Neuronal stem cell (in vitro differentiated cells): ENCODE measurements around the gene MORF4L1.

Source experiments
- DNase-seq: peaks from one replicate; pipeline ENCODE4 v3.0.0-alpha.2; 2013; ENCODE audit warnings: low spot score
- H2AFZ ChIP-seq: one replicate; pipeline ENCODE4 v1.6.1; 2013; ENCODE audit warnings: mild to moderate bottlenecking, low read length, inconsistent platforms
- H2AK5ac ChIP-seq: 2 replicates; pipeline ENCODE4 v1.6.1; 2013; ENCODE audit warnings: low read depth, mild to moderate bottlenecking, inconsistent platforms, low read length, moderate library complexity, mixed read lengths
- H2BK120ac ChIP-seq: 2 replicates; pipeline ENCODE4 v1.6.1; 2013; ENCODE audit warnings: low read depth, mild to moderate bottlenecking, inconsistent platforms, low read length, moderate library complexity, mixed read lengths
- H2BK12ac ChIP-seq: one replicate; pipeline ENCODE4 v1.6.1; 2013; ENCODE audit warnings: low read length, inconsistent platforms
- H2BK15ac ChIP-seq: 2 replicates; pipeline ENCODE4 v1.6.1; 2013; ENCODE audit warnings: mild to moderate bottlenecking, low read length, inconsistent platforms, mixed read lengths
- H2BK5ac ChIP-seq: one replicate; pipeline ENCODE4 v1.6.1; 2013; ENCODE audit warnings: inconsistent platforms, mild to moderate bottlenecking, low read length, moderate library complexity
- H3K14ac ChIP-seq: one replicate; pipeline ENCODE4 v1.6.1; 2013; ENCODE audit warnings: low read length, inconsistent platforms
- H3K18ac ChIP-seq: 2 replicates; pipeline ENCODE4 v1.6.1; 2013; ENCODE audit warnings: low read length, inconsistent platforms
- H3K23ac ChIP-seq: 2 replicates; pipeline ENCODE4 v1.6.1; 2013; ENCODE audit warnings: low read depth, mild to moderate bottlenecking, mixed read lengths, low read length, inconsistent platforms; ENCODE audit not compliant: poor library complexity
- H3K27ac ChIP-seq: replicated peaks from 3 replicates; pipeline ENCODE4 v1.5.1; 2013; ENCODE audit warnings: low read length, inconsistent platforms
- H3K27me3 ChIP-seq, 3 experiments: 2 replicates each; pipeline ENCODE4 v1.6.1; 2013; ENCODE audit warnings: low read length in 3 of 3, mild to moderate bottlenecking in 2 of 3, inconsistent platforms in 1 of 3, low read depth in 1 of 3, mixed read lengths in 1 of 3, moderate library complexity in 1 of 3; ENCODE audit not compliant: control insufficient read depth in 3 of 3, insufficient read depth in 3 of 3
- H3K36me3 ChIP-seq, 2 donors: replicated peaks in 1 of 2; 2 replicates each; pipeline ENCODE4 v1.6.1; 2013; ENCODE audit warnings: low read length in 2 of 2; ENCODE audit not compliant: control insufficient read depth in 2 of 2, insufficient read depth in 2 of 2
- H3K4ac ChIP-seq: 2 replicates; pipeline ENCODE4 v1.6.1; 2013; ENCODE audit warnings: inconsistent platforms, mild to moderate bottlenecking, low read length, moderate library complexity
- H3K4me1 ChIP-seq, 2 donors: 1 replicate in 1 of 2; 2 replicates in 1 of 2; pipeline ENCODE4 v1.6.1; 2013; ENCODE audit warnings: low read length in 2 of 2, low read depth in 1 of 2; ENCODE audit not compliant: control insufficient read depth in 2 of 2, insufficient read depth in 1 of 2
- H3K4me2 ChIP-seq: one replicate; pipeline ENCODE4 v1.6.1; 2013; ENCODE audit warnings: mild to moderate bottlenecking, low read length, inconsistent platforms; ENCODE audit not compliant: insufficient read depth, poor library complexity, severe bottlenecking
- H3K4me3 ChIP-seq, 2 donors: 2 replicates each; pipeline ENCODE4 v1.5.1; 2013; ENCODE audit warnings: low read length in 2 of 2, mild to moderate bottlenecking in 2 of 2, inconsistent platforms in 1 of 2, moderate library complexity in 1 of 2
- H3K79me1 ChIP-seq: one replicate; pipeline ENCODE4 v1.6.1; 2013; ENCODE audit warnings: low read depth, mild to moderate bottlenecking, inconsistent platforms, low read length, moderate library complexity
- H3K9ac ChIP-seq: one replicate; pipeline ENCODE4 v1.6.1; 2013; ENCODE audit warnings: mild to moderate bottlenecking, low read depth, low read length, inconsistent platforms; ENCODE audit not compliant: poor library complexity
- H3K9me3 ChIP-seq, 2 donors: replicated peaks in 1 of 2; 2 replicates each; pipeline versions ENCODE3 to v1.6.1; 2013; ENCODE audit warnings: low read length in 2 of 2, mild to moderate bottlenecking in 2 of 2, inconsistent platforms in 1 of 2, low read depth in 1 of 2, mixed read lengths in 1 of 2, moderate library complexity in 1 of 2; ENCODE audit not compliant: control insufficient read depth in 2 of 2, insufficient read depth in 1 of 2
- H4K8ac ChIP-seq: one replicate; pipeline ENCODE4 v1.6.1; 2013; ENCODE audit warnings: low read depth, mild to moderate bottlenecking, inconsistent platforms, low read length, moderate library complexity
- H4K91ac ChIP-seq: one replicate; pipeline ENCODE4 v1.6.1; 2013; ENCODE audit warnings: low read length, low read depth, mild to moderate bottlenecking, inconsistent platforms; ENCODE audit not compliant: poor library complexity
- WGBS, 2 donors: extraction: QIAGEN DNeasy Blood & Tissue Kit; methylation state at CpG; one replicate each; pipeline ENCODE4 v1.1.7; 2013; ENCODE audit warnings: missing lambda C conversion rate in 2 of 2, mixed read lengths in 1 of 2; ENCODE audit not compliant: insufficient read length in 2 of 2, insufficient replicate concordance in 1 of 2; ENCODE audit errors: extremely low coverage in 2 of 2; 5-methylcytosine and 5-hydroxymethylcytosine counted together

Gene MORF4L1

GRCh38 chr15:78932258-78932808 lies 59.6 kb downstream of the MORF4L1 start:
- Histone ChIP-seq H2BK12ac (no peak overlapping the region), H4K91ac (no peak overlapping the region), H3K9ac (no peak overlapping the region), H2BK120ac (no peak overlapping the region), H3K27me3 (no peaks in the 10 kb centered on the region), H4K8ac (no peak overlapping the region), H3K4me3 (no peak overlapping the region), H3K18ac (peak overlapping the region; percentile 25), H3K23ac (no peak overlapping the region), H3K36me3 (peaks cover 4 to 5% of the 10 kb centered on the region in 2 donors), H2AK5ac (no peak overlapping the region), H3K79me1 (peaks cover 2% of the 10 kb centered on the region), H3K4ac (no peak overlapping the region), H3K4me2 (no peak overlapping the region), H2BK15ac (no peak overlapping the region), H3K9me3 (no peaks in the 10 kb centered on the region), H2AFZ (no peak overlapping the region), H3K14ac (peak overlapping the region; percentile 94), H3K27ac (no peak overlapping the region), H3K4me1 (peaks cover 0 to 3% of the 10 kb centered on the region in 2 donors), H2BK5ac (no peak overlapping the region)
- no CpG with 5 or more reads among the region's 13 CpGs for WGBS, 2 donors
- DNase-seq, result no peak

- H2BK5ac ChIP-seq, result no peak overlapping the region
Measured at GRCh38 chr15:78933187-78933822, 60.6 kb downstream of the MORF4L1 start.

GRCh38 chr15:78933823-78934654 lies 61.3 kb downstream of the MORF4L1 start:
- DNase-seq, result no peak
- H3K27ac ChIP-seq, result no peak overlapping the region

More at GRCh38 chr15:78933187-78933822, 60.6 kb downstream of the MORF4L1 start:
- Histone ChIP-seq H3K4me2 (no peak overlapping the region), H3K14ac (no peak overlapping the region), H2AK5ac (no peak overlapping the region), H2BK12ac (no peak overlapping the region), H4K8ac (no peak overlapping the region), H4K91ac (no peak overlapping the region), H3K27ac (no peak overlapping the region), H2BK120ac (no peak overlapping the region), H3K9me3 (no peaks in the 10 kb centered on the region), H3K27me3 (no peaks in the 10 kb centered on the region), H3K9ac (no peak overlapping the region), H2AFZ (no peak overlapping the region), H3K36me3 (no peaks in the 10 kb centered on the region), H3K4me3 (no peak overlapping the region), H3K79me1 (peaks cover 2% of the 10 kb centered on the region), H2BK15ac (no peak overlapping the region), H3K18ac (no peak overlapping the region), H3K23ac (no peak overlapping the region), H3K4me1 (peaks cover 0 to 3% of the 10 kb centered on the region in 2 donors), H3K4ac (no peak overlapping the region)
- DNase-seq, result no peak
- no CpG with 5 or more reads among the region's 12 CpGs for WGBS, 2 donors

GRCh38 chr15:78934655-78935023 lies 61.9 kb downstream of the MORF4L1 start:
- Histone ChIP-seq H3K23ac (no peak overlapping the region), H3K27me3 (no peaks in the 10 kb centered on the region), H3K27ac (no peak overlapping the region), H2AK5ac (no peak overlapping the region), H3K4me1 (peaks cover 0 to 3% of the 10 kb centered on the region in 2 donors), H4K8ac (no peak overlapping the region), H3K9me3 (no peaks in the 10 kb centered on the region), H3K36me3 (no peaks in the 10 kb centered on the region), H3K14ac (no peak overlapping the region), H2BK5ac (no peak overlapping the region), H3K4me2 (no peak overlapping the region), H3K79me1 (peaks cover 2% of the 10 kb centered on the region), H2AFZ (peak overlapping the region; percentile 14), H3K18ac (no peak overlapping the region), H3K4me3 (no peak overlapping the region), H2BK120ac (no peak overlapping the region), H2BK15ac (no peak overlapping the region), H4K91ac (no peak overlapping the region), H3K9ac (no peak overlapping the region), H3K4ac (peak overlapping the region; percentile 31), H2BK12ac (no peak overlapping the region)
- no CpG with 5 or more reads among the region's 5 CpGs for WGBS, 2 donors
- DNase-seq, result no peak

More at GRCh38 chr15:78933823-78934654, 61.3 kb downstream of the MORF4L1 start:
- WGBS, 2 donors, result no CpG with 5 or more reads among the region's 20 CpGs
- Histone ChIP-seq H2BK15ac (no peak overlapping the region), H2BK120ac (no peak overlapping the region), H2AFZ (peak overlapping the region; percentile 14), H2BK12ac (peak overlapping the region; percentile 35), H4K91ac (no peak overlapping the region), H3K4me2 (no peak overlapping the region), H3K18ac (peak overlapping the region; percentile 74), H3K27me3 (no peaks in the 10 kb centered on the region), H3K23ac (no peak overlapping the region), H3K14ac (no peak overlapping the region), H3K4ac (peak overlapping the region; percentile 31), H3K4me3 (no peak overlapping the region), H3K79me1 (peaks cover 2% of the 10 kb centered on the region), H3K4me1 (peaks cover 0 to 3% of the 10 kb centered on the region in 2 donors), H3K36me3 (no peaks in the 10 kb centered on the region), H4K8ac (no peak overlapping the region), H2AK5ac (peak overlapping the region; percentile 42), H2BK5ac (no peak overlapping the region), H3K9me3 (no peaks in the 10 kb centered on the region), H3K9ac (no peak overlapping the region)
